Stimulated activated CD4-positive, alpha-beta T cell treated with anti-CD3 and anti-CD28 coated beads, Interleukin-4, amount 100 ng/mL, for 1 hour (primary cell): ENCODE data around the gene HMOX1.
"Not testable (repeated sequence)": the region's sequence is repeated elsewhere in the genome, so short reads cannot be mapped to it uniquely, and the experiment has no call there.

Experiments used
- DNase-seq: peaks from one replicate; pipeline ENCODE4 v3.0.0-alpha.2; 2020

Gene HMOX1

DNA sequence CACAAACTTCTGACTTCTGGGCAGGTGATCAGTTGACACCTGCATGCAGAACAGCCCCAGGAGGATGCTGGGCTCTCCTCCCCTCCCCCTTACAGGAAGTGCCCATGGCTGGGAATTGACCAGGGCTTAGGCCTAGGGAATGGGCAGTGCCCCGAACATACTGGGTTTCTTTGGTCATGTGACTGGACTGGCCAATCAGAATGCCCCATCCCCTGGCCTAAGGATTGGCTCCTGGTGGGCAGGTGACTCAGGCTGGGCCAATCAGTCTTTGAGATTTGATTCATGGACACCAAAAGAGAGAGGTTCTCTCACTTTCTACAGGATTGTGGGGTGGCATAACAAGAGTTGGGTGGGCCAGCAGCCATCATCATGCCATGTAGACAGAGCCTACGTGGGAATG is 56.2 kb downstream of the HMOX1 start:
- no peak for DNase-seq

- not testable (repeated sequence) for DNase-seq
Measured at GRCh38 chr22:35438673-35439364, 57.9 kb downstream of the HMOX1 start.

DNA sequence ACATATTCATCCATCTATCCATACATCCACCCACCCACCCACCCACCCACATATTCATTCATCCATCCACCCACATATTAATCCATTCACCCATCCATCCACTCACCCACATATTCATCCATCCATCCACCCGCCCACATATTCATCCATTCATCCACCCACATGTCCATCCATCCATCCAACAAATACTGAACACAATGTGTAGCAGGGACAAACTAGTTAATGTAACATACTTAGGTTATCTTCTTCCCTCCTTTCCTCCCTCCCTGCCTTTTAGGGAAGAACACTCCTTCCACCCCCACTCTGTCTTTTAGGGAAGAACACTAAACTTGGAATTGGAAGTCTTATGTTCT is 58.4 kb downstream of the HMOX1 start:
- no peak for DNase-seq

- DNase-seq, result no peak
Measured at GRCh38 chr22:35440129-35440528, 59.2 kb downstream of the HMOX1 start.

GRCh38 chr22:35441489-35442100 is 60.7 kb downstream of the HMOX1 start:
- DNase-seq, result no peak

GRCh38 chr22:35442471-35442870 is 61.6 kb downstream of the HMOX1 start:
- DNase-seq, result no peak

DNA sequence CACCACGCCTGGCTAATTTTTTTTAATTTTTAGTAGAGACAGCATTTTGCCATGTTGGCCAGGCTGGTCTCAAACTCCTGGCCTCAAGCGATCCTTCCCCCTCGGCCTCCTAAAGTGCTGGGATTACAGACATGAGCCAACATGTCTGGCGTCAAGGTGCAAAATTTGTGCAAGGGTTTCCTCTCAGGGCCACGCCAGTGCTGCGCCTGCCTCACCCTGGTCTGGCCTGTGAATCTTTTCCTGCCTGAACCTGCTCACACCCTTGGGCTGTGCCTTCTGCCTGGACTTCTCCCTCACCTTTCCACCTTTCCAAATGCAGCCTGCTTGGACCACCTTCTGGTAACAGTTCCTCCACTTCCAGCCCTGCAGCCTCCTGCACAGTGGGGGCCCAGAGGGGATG is 62.4 kb downstream of the HMOX1 start:
- DNase-seq, result no peak
